Prostate gland (tissue), 2 donors: ENCODE results near the gene CCS.

Experiments used
- POLR2A ChIP-seq: fragments of 450-650 bp; IDR thresholded peaks from one replicate; pipeline ENCODE4 v1.6.1; 2016; ENCODE audit warnings: antibody characterized with exemption, mild to moderate bottlenecking
- TF ChIP-seq, protein P1 (sequence below), 4 experiments: fragments of 200-600 bp in 2 of 4; fragments of 450-650 bp in 2 of 4; sonication (generic) in 2 of 4; IDR thresholded peaks; 1 replicate in 3 of 4; 2 replicates in 1 of 4; pipeline ENCODE4 v1.5.1; 2016 to 2019; ENCODE audit warnings: antibody characterized with exemption in 4 of 4, mild to moderate bottlenecking in 2 of 4, moderate library complexity in 2 of 4

DNA sequence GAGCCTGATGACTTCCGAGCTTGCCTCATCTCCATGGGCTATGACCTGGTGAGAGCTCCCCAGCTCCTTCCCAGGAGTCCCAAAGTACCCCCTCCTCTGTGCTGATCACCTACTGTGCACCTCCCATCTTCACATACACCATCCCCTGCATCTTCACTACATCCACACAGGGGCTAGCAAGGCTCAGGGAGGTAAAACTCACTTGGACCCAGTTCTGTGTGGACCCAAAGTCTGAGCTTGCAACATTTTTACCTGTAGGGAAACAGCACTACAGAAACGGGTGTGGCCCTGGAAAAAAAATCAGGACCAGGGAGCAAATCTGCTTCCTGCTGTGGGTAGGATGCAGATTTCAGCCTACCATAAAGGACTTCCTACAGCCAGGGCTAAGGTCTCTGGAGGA lies 30.7 kb upstream of the CCS start:
- TF ChIP-seq POLR2A: no peak
- TF ChIP-seq, protein P1, sequence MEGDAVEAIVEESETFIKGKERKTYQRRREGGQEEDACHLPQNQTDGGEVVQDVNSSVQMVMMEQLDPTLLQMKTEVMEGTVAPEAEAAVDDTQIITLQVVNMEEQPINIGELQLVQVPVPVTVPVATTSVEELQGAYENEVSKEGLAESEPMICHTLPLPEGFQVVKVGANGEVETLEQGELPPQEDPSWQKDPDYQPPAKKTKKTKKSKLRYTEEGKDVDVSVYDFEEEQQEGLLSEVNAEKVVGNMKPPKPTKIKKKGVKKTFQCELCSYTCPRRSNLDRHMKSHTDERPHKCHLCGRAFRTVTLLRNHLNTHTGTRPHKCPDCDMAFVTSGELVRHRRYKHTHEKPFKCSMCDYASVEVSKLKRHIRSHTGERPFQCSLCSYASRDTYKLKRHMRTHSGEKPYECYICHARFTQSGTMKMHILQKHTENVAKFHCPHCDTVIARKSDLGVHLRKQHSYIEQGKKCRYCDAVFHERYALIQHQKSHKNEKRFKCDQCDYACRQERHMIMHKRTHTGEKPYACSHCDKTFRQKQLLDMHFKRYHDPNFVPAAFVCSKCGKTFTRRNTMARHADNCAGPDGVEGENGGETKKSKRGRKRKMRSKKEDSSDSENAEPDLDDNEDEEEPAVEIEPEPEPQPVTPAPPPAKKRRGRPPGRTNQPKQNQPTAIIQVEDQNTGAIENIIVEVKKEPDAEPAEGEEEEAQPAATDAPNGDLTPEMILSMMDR (IDR thresholded peaks at IDR 0.05): no peak
